ENCODE results near the gene CD163L1. TPM values are rescaled to one million over a fixed set of nuclear protein-coding genes. Genes with fewer than 3 reads are reported as not detected.

CD163L1 gene
- polyA plus RNA-seq, 3 donors = 1.3 to 2.3 (median 2.3) TPM

- DNase-seq = no peak
These were observed 116.0 kb downstream of the CD163L1 start for GRCh38 chr12:7327918-7328317.

GRCh38 chr12:7324176-7324575 lies 119.8 kb downstream of the CD163L1 start:
- no peak for DNase-seq

- no peak for DNase-seq
These were observed 121.4 kb downstream of the CD163L1 start for GRCh38 chr12:7322599-7322998.

GRCh38 chr12:7321624-7322023 lies 122.3 kb downstream of the CD163L1 start:
- DNase-seq = no peak

- no peak for DNase-seq
These were observed 124.0 kb downstream of the CD163L1 start for GRCh38 chr12:7319930-7320329.

GRCh38 chr12:7310070-7310469 lies 133.9 kb downstream of the CD163L1 start:
- no peak for DNase-seq

Other genes with a start within 250 kb of the CD163L1 start
- gene ACSM4, start 140.1 kb downstream of the CD163L1 start, polyA plus RNA-seq (ENCODE audit: insufficient read length in 3 of 3) = not detected
- 10 to 100 TPM in 1 of 3 donors, 1 to 10 TPM in 2; 8.4 to 12.6 (median 9.7) TPM for gene CD163, start 59.6 kb upstream of the CD163L1 start, polyA plus RNA-seq (ENCODE audit: insufficient read length in 3 of 3)
- gene APOBEC1, start 221.8 kb upstream of the CD163L1 start, polyA plus RNA-seq (ENCODE audit: insufficient read length in 3 of 3) = not detected